HepG2 (cell line): ENCODE results near the gene PTPA. TPM values are rescaled to one million over a fixed set of nuclear protein-coding genes. Genes with fewer than 3 reads are reported as not detected.

Experiments used
- ATAC-seq: fragments of 200-7000 bp; cut with Tn5 transposase; 3 replicates; pipeline ENCODE4 v1.9.1; 2020; ENCODE audit warnings: mild to moderate bottlenecking, moderate library complexity
- BruUV-seq: library from RNA; stranded (reverse); fragments of 400-500 nt; replicated peaks from 2 replicates; lab custom pipeline; 2021; lab: Mats Ljungman, UMichigan
- CTCF ChIA-PET: fragments of 300-600 bp; formaldehyde crosslinking; extraction: SDS; loops from one replicate; lab custom pipeline; 2021; ENCODE audit warnings: low total read pairs, inconsistent platforms, low intra/inter-chr PET ratio; lab: Yijun Ruan, JAX
- POLR2A ChIA-PET: fragments of 350-600 bp; sonication (Branson Sonifier 250); formaldehyde crosslinking; loops from one replicate; lab custom pipeline; 2020; ENCODE audit warnings: antibody characterized with exemption, inconsistent platforms; lab: Yijun Ruan, JAX
- DNase-seq: peaks from one replicate; pipeline ENCODE4 v3.0.0-alpha.2; 2015; ENCODE audit warnings: low spot score
- FAIRE-seq: peaks from 3 replicates; lab custom pipeline; 2011; peaks lifted over from hg19 to GRCh38; lab: Jason Lieb, UNC
- H2AFZ ChIP-seq: one replicate; pipeline ENCODE4 v1.6.1; 2011; ENCODE audit warnings: low read length, inconsistent platforms
- H3K27ac ChIP-seq: fragments of 300-600 bp; 3 replicates; pipeline ENCODE4 v1.8.0; 2011; ENCODE audit warnings: mixed run types, mild to moderate bottlenecking, mixed read lengths, low read length, inconsistent platforms; ENCODE audit not compliant: insufficient read depth; ENCODE audit errors: extremely low read length
- H3K27me3 ChIP-seq, 2 experiments: fragments of 200-600 bp in 1 of 2; 2 replicates in 1 of 2; 3 replicates in 1 of 2; pipeline versions ENCODE4 v1.6.0 to v1.8.0; 2011; ENCODE audit warnings: low read length in 2 of 2, mild to moderate bottlenecking in 2 of 2, moderate library complexity in 2 of 2, inconsistent platforms in 1 of 2; ENCODE audit not compliant: insufficient read depth in 2 of 2, control insufficient read depth in 1 of 2
- H3K36me3 ChIP-seq, 2 experiments: fragments of 200-600 bp in 1 of 2; replicated peaks in 1 of 2; 2 replicates in 1 of 2; 3 replicates in 1 of 2; pipeline versions ENCODE4 v1.5.1 to v1.8.0; 2011; ENCODE audit warnings: low read length in 2 of 2, inconsistent platforms in 1 of 2; ENCODE audit not compliant: insufficient read depth in 2 of 2, control insufficient read depth in 1 of 2
- H3K4me1 ChIP-seq: 2 replicates; pipeline ENCODE4 v1.5.1; 2012; ENCODE audit warnings: low read length, inconsistent platforms; ENCODE audit not compliant: insufficient read depth
- H3K4me2 ChIP-seq: 2 replicates; pipeline ENCODE4 v1.6.0; 2011; ENCODE audit warnings: low read depth, low read length, inconsistent platforms
- H3K4me3 ChIP-seq, 3 experiments: fragments of 200-600 bp in 1 of 3; sonication (generic), shearing (Covaris generic) in 1 of 3; replicated peaks in 1 of 3; 2 replicates each; pipeline ENCODE4 v1.5.1; 2011 to 2016; ENCODE audit warnings: low read length in 3 of 3, inconsistent platforms in 2 of 3, low read depth in 2 of 3, mild to moderate bottlenecking in 2 of 3, control low read depth in 1 of 3, mixed read lengths in 1 of 3; ENCODE audit not compliant: insufficient read depth in 1 of 3
- H3K79me2 ChIP-seq: one replicate; pipeline ENCODE4 v1.6.1; 2011; ENCODE audit warnings: low read length, inconsistent platforms; ENCODE audit not compliant: insufficient read depth
- H3K9ac ChIP-seq: 2 replicates; pipeline ENCODE4 v1.6.0; 2011; ENCODE audit warnings: mild to moderate bottlenecking, low read depth, low read length, inconsistent platforms; ENCODE audit not compliant: insufficient read depth
- H3K9me3 ChIP-seq: 2 replicates; pipeline ENCODE4 v1.5.1; 2012; ENCODE audit warnings: mild to moderate bottlenecking, low read length
- H4K20me1 ChIP-seq: 2 replicates; pipeline ENCODE4 v1.6.0; 2011; ENCODE audit warnings: inconsistent platforms, mild to moderate bottlenecking, low read length, moderate library complexity; ENCODE audit not compliant: insufficient read depth
- CSRNP2 ChIP-seq: sonication (generic); formaldehyde crosslinking; conservative IDR thresholded peaks from 2 replicates; pipeline ENCODE4 v1.8.0; 2022; ENCODE audit warnings: low read depth, missing genetic modification reagents
- HNRNPLL ChIP-seq: fragments of 200-400 bp; formaldehyde crosslinking; IDR thresholded peaks from 2 replicates; pipeline ENCODE4 v1.6.1; 2017; ENCODE audit warnings: mild to moderate bottlenecking, low read depth, low read length; ENCODE audit not compliant: poor library complexity, severe bottlenecking
- KLF6 ChIP-seq: IDR thresholded peaks from 2 replicates; pipeline ENCODE4 v1.8.0; 2016; ENCODE audit warnings: missing biosample characterization, missing genetic modification reagents
- PPARG ChIP-seq: conservative IDR thresholded peaks from 2 replicates; pipeline ENCODE4 v1.6.1; 2016; ENCODE audit warnings: missing biosample characterization, missing genetic modification reagents
- SNAI1 ChIP-seq: sonication (generic); formaldehyde crosslinking; IDR thresholded peaks from 2 replicates; pipeline ENCODE4 v1.5.0; 2020; ENCODE audit warnings: mild to moderate bottlenecking, missing genetic modification reagents, borderline replicate concordance
- SP140L ChIP-seq: sonication (generic); formaldehyde crosslinking; IDR thresholded peaks from 2 replicates; pipeline ENCODE4 v1.4.0; 2020; ENCODE audit warnings: missing genetic modification reagents, borderline replicate concordance
- YY1 ChIP-seq: IDR thresholded peaks from 2 replicates; pipeline ENCODE4 v1.6.1; 2011; ENCODE audit warnings: low read length, low read depth, moderate library complexity, mild to moderate bottlenecking; ENCODE audit not compliant: insufficient read depth, insufficient replicate concordance
- ZBTB4 ChIP-seq: sonication (generic); formaldehyde crosslinking; IDR thresholded peaks from 2 replicates; pipeline ENCODE4 v1.4.0; 2020; ENCODE audit warnings: missing genetic modification reagents, mild to moderate bottlenecking, borderline replicate concordance
- ZNF180 ChIP-seq: sonication (generic); formaldehyde crosslinking; IDR thresholded peaks from 2 replicates; pipeline ENCODE4 v1.4.0; 2020; ENCODE audit warnings: low read depth, missing genetic modification reagents, borderline replicate concordance
- ZNF225 ChIP-seq: sonication (generic); formaldehyde crosslinking; IDR thresholded peaks from 2 replicates; pipeline ENCODE4 v1.4.0; 2020; ENCODE audit warnings: mild to moderate bottlenecking, missing genetic modification reagents
- ZNF616 ChIP-seq: sonication (generic); formaldehyde crosslinking; IDR thresholded peaks from 2 replicates; pipeline ENCODE4 v1.5.0; 2020; ENCODE audit warnings: low read depth, mild to moderate bottlenecking, missing genetic modification reagents
- ZNF687 ChIP-seq: sonication (generic); formaldehyde crosslinking; IDR thresholded peaks from 2 replicates; pipeline ENCODE4 v1.5.1; 2020; ENCODE audit warnings: mild to moderate bottlenecking, missing genetic modification reagents, moderate library complexity
- WGBS: methylation state at CpG from one replicate; pipeline ENCODE4 v1.1.6; 2017; ENCODE audit warnings: low lambda C conversion rate; 5-methylcytosine and 5-hydroxymethylcytosine counted together
- in situ Hi-C: cut with HindIII; loops from 2 replicates; pipeline ENCODE4 v1.10.0; 2017; ENCODE audit warnings: low pct_unique_long_range_greater_than_20kb; ENCODE audit not compliant: extremely low pct_ligation_motif_present
- intact Hi-C: fragments of 100-400 bp; cut with micrococcal nuclease; formaldehyde crosslinking; loops from one replicate; pipeline ENCODE4 v1.10.0; 2022; ENCODE audit not compliant: unreplicated experiment
- polyA plus RNA-seq, 8 experiments: library from polyadenylated mRNA; depleted of rRNA in 3 of 8; stranded (reverse) in 7 of 8; unstranded in 1 of 8; fragments of >200 nt; fragmentation: Illumina TruSeq in 4 of 8; extraction: Trizol in 4 of 8; gene quantifications; 2 replicates each; pipeline versions ENCODE4 v1.2.1 to v1.2.3, GENCODE V29; 2011 to 2016; ENCODE audit warnings: low read depth in 4 of 8, missing spikeins in 1 of 8, mixed read lengths in 1 of 8; ENCODE audit not compliant: insufficient read depth in 1 of 8
- total RNA-seq, 5 experiments: library from RNA; depleted of rRNA; stranded (reverse); fragments of >200 nt; fragmentation: Illumina TruSeq; extraction: Trizol; gene quantifications; 2 replicates each; pipeline ENCODE4 v1.2.3, GENCODE V29; 2016; ENCODE audit warnings: low read depth in 1 of 5

The PTPA gene
- total and polyA plus RNA-seq, 2 of the 13 experiments (the other 11 are each of a cell fraction or from before 2014, with no cell fraction given): 79.3 to 105 TPM

- intact Hi-C loops (loop anchor here (5.0 kb wide), 1 partner anchor 37 kb away; the partner anchor contains the start of gene IER5L), in situ Hi-C loops (loop anchor here (5.0 kb wide), 2 partner anchors 37 to 482 kb away; partner anchors contain the start of genes C9orf50 and IER5L)
- Histone ChIP-seq H3K27me3 (no peaks in the 10 kb centered on the region), H4K20me1 (no peaks in the 10 kb centered on the region), H3K4me3 (peak overlapping the region; percentile 57 to 75 (median 67)), H3K4me1 (peaks cover 56% of the 10 kb centered on the region), H3K9ac (peak overlapping the region; percentile 96), H3K36me3 (peaks cover 11 to 52% of the 10 kb centered on the region in 2 experiments), H3K27ac (peak overlapping the region; percentile 98), H3K9me3 (no peaks in the 10 kb centered on the region), H2AFZ (no peak overlapping the region), H3K79me2 (peaks cover 6% of the 10 kb centered on the region), H3K4me2 (peak overlapping the region; percentile 97)
- TSS peak; percentile 70 for BruUV-seq
- 44% methylated on average over 5 of the region's 8 CpGs for WGBS
- ATAC-seq (peak; percentile 57), DNase-seq (peak; percentile 56), FAIRE-seq (no peak)
- ChIA-PET CTCF (interaction anchor here (1.9 to 2.1 kb wide), 2 partner anchors 471 to 484 kb away, joined by 13 to 17 read pairs; no protein-coding TSS in a partner anchor), POLR2A (interaction anchor here (0.7 to 3.5 kb wide), 32 partner anchors 9 to 485 kb away, joined by 3 to 55 read pairs (median 6); partner anchors contain the start of genes CRAT, IER5L, NTMT1 and PTPA)
- TF ChIP-seq SP140L (CRISPR knock-in tag) (no peak), ZBTB4 (CRISPR knock-in tag) (no peak), KLF6 (CRISPR knock-in tag) (0 out of 2 replicates have a peak, but pooled peaks have one; percentile 2), YY1 (no peak), CSRNP2 (CRISPR knock-in tag) (no peak), SNAI1 (CRISPR knock-in tag) (0 out of 2 replicates have a peak, but pooled peaks have one; percentile 2), ZNF687 (CRISPR knock-in tag) (peak; percentile 66), ZNF225 (peak; percentile 41; the same call in 1 of the 2 replicates), ZNF180 (no peak), ZNF616 (CRISPR knock-in tag) (no peak), HNRNPLL (peak; percentile 19), PPARG (CRISPR knock-in tag) (no peak)
These were observed 29.3 kb downstream of the PTPA start for GRCh38 chr9:129140397-129141065.
